CD4-positive, CD25-positive, alpha-beta regulatory T cell (primary cell): ENCODE measurements around the gene TTBK2. TPM values are rescaled to one million over a fixed set of nuclear protein-coding genes. Genes with fewer than 3 reads are reported as not detected.

Experiments used
- ATAC-seq, 2 donors: fragments of 150-1000 bp; cut with Tn5 transposase; one replicate each; pipeline ENCODE4 v1.10.0; 2021; ENCODE audit warnings: low read depth in 2 of 2, moderate number of reproducible peaks in 2 of 2, moderate library complexity in 1 of 2
- DNase-seq, 3 donors: peaks; one replicate each; pipeline versions ENCODE4 v3.0.0 to v3.0.0-alpha.2; 2012 to 2022; ENCODE audit warnings: mixed read lengths in 1 of 3
- H3K27ac ChIP-seq: one replicate; pipeline ENCODE4 v1.7.0; 2013; ENCODE audit warnings: mild to moderate bottlenecking, low read length; ENCODE audit not compliant: insufficient read depth, poor library complexity, severe bottlenecking
- H3K27me3 ChIP-seq: one replicate; pipeline ENCODE4 v1.7.0; 2013; ENCODE audit warnings: low read length; ENCODE audit not compliant: control insufficient read depth, insufficient read depth
- H3K36me3 ChIP-seq: one replicate; pipeline ENCODE4 v1.7.0; 2013; ENCODE audit warnings: mild to moderate bottlenecking, low read length, moderate library complexity; ENCODE audit not compliant: control insufficient read depth, insufficient read depth
- H3K4me1 ChIP-seq: 2 replicates; pipeline ENCODE4 v1.7.0; 2013; ENCODE audit warnings: mild to moderate bottlenecking, low read length; ENCODE audit not compliant: insufficient read depth, control insufficient read depth, poor library complexity, severe bottlenecking
- H3K4me3 ChIP-seq: one replicate; pipeline ENCODE4 v1.7.0; 2013; ENCODE audit warnings: low read depth, mild to moderate bottlenecking, low read length, moderate library complexity
- H3K9me3 ChIP-seq, 2 experiments: 1 replicate in 1 of 2; 2 replicates in 1 of 2; pipeline ENCODE4 v1.7.0; 2013; ENCODE audit warnings: low read length in 2 of 2, mild to moderate bottlenecking in 1 of 2, moderate library complexity in 1 of 2; ENCODE audit not compliant: control insufficient read depth in 2 of 2
- H3K27ac Mint-ChIP-seq, 3 donors: one replicate each; pipeline ENCODE4 v1.8.0; 2020 to 2022; ENCODE audit warnings: mild to moderate bottlenecking in 3 of 3, mixed read lengths in 3 of 3, moderate library complexity in 2 of 3
- H3K27me3 Mint-ChIP-seq: one replicate; pipeline ENCODE4 v1.8.0; 2022; ENCODE audit warnings: mild to moderate bottlenecking, mixed read lengths
- H3K36me3 Mint-ChIP-seq: one replicate; pipeline ENCODE4 v1.8.0; 2020; ENCODE audit warnings: mixed read lengths
- H3K4me1 Mint-ChIP-seq, 4 donors: one replicate each; pipeline ENCODE4 v1.8.0; 2020 to 2022; ENCODE audit warnings: mixed read lengths in 4 of 4, mild to moderate bottlenecking in 1 of 4
- H3K4me3 Mint-ChIP-seq, 4 donors: one replicate each; pipeline ENCODE4 v1.8.0; 2020 to 2022; ENCODE audit warnings: mild to moderate bottlenecking in 4 of 4, mixed read lengths in 4 of 4, moderate library complexity in 3 of 4
- H3K9me3 Mint-ChIP-seq, 7 donors: one replicate each; pipeline ENCODE4 v1.8.0; 2020 to 2022; ENCODE audit warnings: mixed read lengths in 7 of 7, mild to moderate bottlenecking in 3 of 7, moderate library complexity in 2 of 7
- polyA plus RNA-seq, 4 donors: library from polyadenylated mRNA; unstranded; fragments of 300-500 nt; fragmentation: Illumina TruSeq; gene quantifications; one replicate each; pipeline ENCODE4 v1.2.3, GENCODE V29; 2021
- total RNA-seq: library from RNA; stranded (reverse); gene quantifications from one replicate; pipeline ENCODE4 v1.2.3, GENCODE V29; 2022

Gene TTBK2
- total and polyA plus RNA-seq, 5 donors from 2014 or later = 8.2 to 24.4 (median 8.5) TPM

- Mint-ChIP-seq H3K9me3 (no peaks in the 10 kb centered on the region), H3K36me3 (peaks cover 26% of the 10 kb centered on the region), H3K27ac (no peak overlapping the region), H3K27me3 (no peaks in the 10 kb centered on the region), H3K4me3 (no peak overlapping the region), H3K4me1 (peaks cover 0 to 9% (median 2%) of the 10 kb centered on the region in 4 donors)
- Histone ChIP-seq H3K9me3 (no peaks in the 10 kb centered on the region), H3K4me1 (no peaks in the 10 kb centered on the region), H3K36me3 (peaks cover 10% of the 10 kb centered on the region), H3K27me3 (no peaks in the 10 kb centered on the region), H3K4me3 (no peak overlapping the region), H3K27ac (no peak overlapping the region)
- ATAC-seq (no peak), DNase-seq (no peak)
Measured at GRCh38 chr15:42811433-42811832, 109.1 kb downstream of the TTBK2 start.

GRCh38 chr15:42808913-42809312 lies 111.7 kb downstream of the TTBK2 start:
- Histone ChIP-seq H3K27me3 (no peaks in the 10 kb centered on the region), H3K36me3 (peaks cover 10% of the 10 kb centered on the region), H3K27ac (no peak overlapping the region), H3K4me3 (no peak overlapping the region), H3K9me3 (no peaks in the 10 kb centered on the region), H3K4me1 (no peaks in the 10 kb centered on the region)
- DNase-seq = no peak
- H3K27ac Mint-ChIP-seq = no peak overlapping the region
- no peaks in the 10 kb centered on the region for H3K27me3 Mint-ChIP-seq
- H3K9me3 Mint-ChIP-seq = no peaks in the 10 kb centered on the region
- ATAC-seq = no peak
- H3K4me3 Mint-ChIP-seq = no peak overlapping the region
- peaks cover 0 to 9% (median under 1%) of the 10 kb centered on the region in 4 donors for H3K4me1 Mint-ChIP-seq
- peaks cover 34% of the 10 kb centered on the region for H3K36me3 Mint-ChIP-seq

- Histone ChIP-seq H3K9me3 (no peaks in the 10 kb centered on the region), H3K36me3 (peaks cover 19% of the 10 kb centered on the region), H3K27ac (no peak overlapping the region), H3K4me3 (no peak overlapping the region), H3K4me1 (no peaks in the 10 kb centered on the region), H3K27me3 (no peaks in the 10 kb centered on the region)
- no peaks in the 10 kb centered on the region for H3K27me3 Mint-ChIP-seq
- no peak overlapping the region for H3K4me3 Mint-ChIP-seq
- DNase-seq = no peak
- peaks cover 0 to 2% (median under 1%) of the 10 kb centered on the region in 4 donors for H3K4me1 Mint-ChIP-seq
- peak overlapping the region in 1 of 3 donors; percentile 47 for H3K27ac Mint-ChIP-seq
- H3K36me3 Mint-ChIP-seq = peaks cover 34% of the 10 kb centered on the region
- no peaks in the 10 kb centered on the region for H3K9me3 Mint-ChIP-seq
- ATAC-seq = no peak
Measured at GRCh38 chr15:42805266-42805665, 115.3 kb downstream of the TTBK2 start.

- Mint-ChIP-seq H3K27ac (no peak overlapping the region), H3K9me3 (no peaks in the 10 kb centered on the region), H3K36me3 (peaks cover 34% of the 10 kb centered on the region), H3K4me1 (peaks cover 0 to 2% (median 0%) of the 10 kb centered on the region in 4 donors), H3K27me3 (no peaks in the 10 kb centered on the region), H3K4me3 (no peak overlapping the region)
- Histone ChIP-seq H3K4me3 (no peak overlapping the region), H3K4me1 (no peaks in the 10 kb centered on the region), H3K36me3 (peaks cover 13% of the 10 kb centered on the region), H3K9me3 (no peaks in the 10 kb centered on the region), H3K27me3 (no peaks in the 10 kb centered on the region), H3K27ac (no peak overlapping the region)
- DNase-seq (no peak), ATAC-seq (no peak)
Measured at GRCh38 chr15:42804739-42805138, 115.8 kb downstream of the TTBK2 start.

GRCh38 chr15:42803436-42803835 lies 117.1 kb downstream of the TTBK2 start:
- no peak overlapping the region for H3K4me3 Mint-ChIP-seq
- Histone ChIP-seq H3K9me3 (no peaks in the 10 kb centered on the region), H3K27ac (no peak overlapping the region), H3K27me3 (no peaks in the 10 kb centered on the region), H3K36me3 (peaks cover 13% of the 10 kb centered on the region), H3K4me1 (no peaks in the 10 kb centered on the region), H3K4me3 (no peak overlapping the region)
- no peak for DNase-seq
- H3K27ac Mint-ChIP-seq = no peak overlapping the region
- peaks cover 37% of the 10 kb centered on the region for H3K36me3 Mint-ChIP-seq
- ATAC-seq = no peak
- no peaks in the 10 kb centered on the region for H3K27me3 Mint-ChIP-seq
- peaks cover 0 to 3% (median under 1%) of the 10 kb centered on the region in 4 donors for H3K4me1 Mint-ChIP-seq
- no peaks in the 10 kb centered on the region for H3K9me3 Mint-ChIP-seq

GRCh38 chr15:42802168-42802567 lies 118.4 kb downstream of the TTBK2 start:
- H3K9me3 ChIP-seq = no peaks in the 10 kb centered on the region
- H3K4me3 ChIP-seq = no peak overlapping the region
- no peaks in the 10 kb centered on the region for H3K27me3 ChIP-seq
- DNase-seq (no peak), ATAC-seq (no peak)
- no peak overlapping the region for H3K4me3 Mint-ChIP-seq
- peaks cover 0 to 4% (median under 1%) of the 10 kb centered on the region in 4 donors for H3K4me1 Mint-ChIP-seq
- no peaks in the 10 kb centered on the region for H3K4me1 ChIP-seq
- no peak overlapping the region for H3K27ac ChIP-seq
- no peaks in the 10 kb centered on the region for H3K9me3 Mint-ChIP-seq
- no peak overlapping the region for H3K27ac Mint-ChIP-seq
- H3K27me3 Mint-ChIP-seq = no peaks in the 10 kb centered on the region
- peaks cover 40% of the 10 kb centered on the region for H3K36me3 Mint-ChIP-seq
- peaks cover 13% of the 10 kb centered on the region for H3K36me3 ChIP-seq

- peaks cover 32% of the 10 kb centered on the region for H3K36me3 Mint-ChIP-seq
- no peaks in the 10 kb centered on the region for H3K9me3 ChIP-seq
- no peak for DNase-seq
- H3K27ac ChIP-seq = no peak overlapping the region
- no peaks in the 10 kb centered on the region for H3K27me3 ChIP-seq
- H3K4me3 Mint-ChIP-seq = peak overlapping the region in 1 of 4 donors; percentile 15
- peaks cover 0 to 6% (median 5%) of the 10 kb centered on the region in 4 donors for H3K4me1 Mint-ChIP-seq
- H3K4me3 ChIP-seq = no peak overlapping the region
- H3K36me3 ChIP-seq = peaks cover 13% of the 10 kb centered on the region
- ATAC-seq = no peak
- no peaks in the 10 kb centered on the region for H3K4me1 ChIP-seq
- H3K27me3 Mint-ChIP-seq = no peaks in the 10 kb centered on the region
- no peaks in the 10 kb centered on the region for H3K9me3 Mint-ChIP-seq
- H3K27ac Mint-ChIP-seq = no peak overlapping the region
Measured at GRCh38 chr15:42800731-42801474, 119.7 kb downstream of the TTBK2 start.

- H3K9me3 ChIP-seq = no peaks in the 10 kb centered on the region
- Mint-ChIP-seq H3K36me3 (peaks cover 37% of the 10 kb centered on the region), H3K27ac (no peak overlapping the region), H3K4me1 (peaks cover 0 to 6% (median 4%) of the 10 kb centered on the region in 4 donors), H3K4me3 (no peak overlapping the region), H3K27me3 (no peaks in the 10 kb centered on the region), H3K9me3 (no peaks in the 10 kb centered on the region)
- no peaks in the 10 kb centered on the region for H3K27me3 ChIP-seq
- H3K4me3 ChIP-seq = no peak overlapping the region
- ATAC-seq (no peak), DNase-seq (no peak)
- H3K36me3 ChIP-seq = peaks cover 13% of the 10 kb centered on the region
- no peak overlapping the region for H3K27ac ChIP-seq
- H3K4me1 ChIP-seq = no peaks in the 10 kb centered on the region
Measured at GRCh38 chr15:42798802-42799201, 121.8 kb downstream of the TTBK2 start.
